Measurements from ENCODE around the gene KRTAP10-1.

KRTAP10-1 gene

GRCh38 chr21:44518686-44519085, 21.3 kb downstream of the KRTAP10-1 start:
- H3K9me3 ChIP-seq (ENCODE audit: control insufficient read depth in 2 of 2, low read length in 2 of 2): no peaks in the 10 kb centered on the region
- no peak overlapping the region for H3K4me3 ChIP-seq (ENCODE audit: low read length in 2 of 2)
- no peak overlapping the region for H3K27ac ChIP-seq (ENCODE audit: low read length)
- H3K36me3 ChIP-seq (ENCODE audit: control insufficient read depth in 2 of 2, insufficient read depth in 2 of 2, low read length in 2 of 2): no peaks in the 10 kb centered on the region
- H3K27me3 ChIP-seq (ENCODE audit: control insufficient read depth in 1 of 2, insufficient read depth in 2 of 2, low read length in 2 of 2): peaks cover 0 to 2% of the 10 kb centered on the region in 2 donors
- no peak overlapping the region for H3K9ac ChIP-seq (ENCODE audit: low read length in 2 of 2)
- H3K4me1 ChIP-seq (ENCODE audit: control insufficient read depth, insufficient read depth, low read length): no peaks in the 10 kb centered on the region

- Histone ChIP-seq H3K4me1 (ENCODE audit: control insufficient read depth, insufficient read depth, low read length) (no peaks in the 10 kb centered on the region), H3K27ac (ENCODE audit: low read length) (no peak overlapping the region), H3K36me3 (ENCODE audit: control insufficient read depth in 2 of 2, insufficient read depth in 2 of 2, low read length in 2 of 2) (no peaks in the 10 kb centered on the region), H3K27me3 (ENCODE audit: control insufficient read depth in 1 of 2, insufficient read depth in 2 of 2, low read length in 2 of 2) (no peaks in the 10 kb centered on the region), H3K4me3 (ENCODE audit: low read length in 2 of 2) (no peak overlapping the region), H3K9ac (ENCODE audit: low read length in 2 of 2) (no peak overlapping the region), H3K9me3 (ENCODE audit: control insufficient read depth in 2 of 2, low read length in 2 of 2) (no peaks in the 10 kb centered on the region)
Measured at GRCh38 chr21:44517175-44517899, 22.7 kb downstream of the KRTAP10-1 start.

GRCh38 chr21:44516828-44517174, 23.2 kb downstream of the KRTAP10-1 start:
- no peak overlapping the region for H3K9ac ChIP-seq (ENCODE audit: low read length in 2 of 2)

GRCh38 chr21:44516342-44516741, 23.7 kb downstream of the KRTAP10-1 start:
- Histone ChIP-seq H3K4me1 (ENCODE audit: control insufficient read depth, insufficient read depth, low read length) (no peaks in the 10 kb centered on the region), H3K9ac (ENCODE audit: low read length in 2 of 2) (no peak overlapping the region)

More at GRCh38 chr21:44516828-44517174, 23.2 kb downstream of the KRTAP10-1 start:
- Histone ChIP-seq H3K27ac (ENCODE audit: low read length) (no peak overlapping the region), H3K4me3 (ENCODE audit: low read length in 2 of 2) (no peak overlapping the region), H3K9me3 (ENCODE audit: control insufficient read depth in 2 of 2, low read length in 2 of 2) (no peaks in the 10 kb centered on the region), H3K4me1 (ENCODE audit: control insufficient read depth, insufficient read depth, low read length) (no peaks in the 10 kb centered on the region), H3K27me3 (ENCODE audit: control insufficient read depth in 1 of 2, insufficient read depth in 2 of 2, low read length in 2 of 2) (no peaks in the 10 kb centered on the region), H3K36me3 (ENCODE audit: control insufficient read depth in 2 of 2, insufficient read depth in 2 of 2, low read length in 2 of 2) (no peaks in the 10 kb centered on the region)

GRCh38 chr21:44515359-44516165, 24.4 kb downstream of the KRTAP10-1 start:
- H3K27ac ChIP-seq (ENCODE audit: low read length): no peak overlapping the region
- no peak overlapping the region for H3K4me3 ChIP-seq (ENCODE audit: low read length in 2 of 2)
- no peak overlapping the region for H3K9ac ChIP-seq (ENCODE audit: low read length in 2 of 2)
- peaks cover 1% of the 10 kb centered on the region for H3K4me1 ChIP-seq (ENCODE audit: control insufficient read depth, insufficient read depth, low read length)
- H3K36me3 ChIP-seq (ENCODE audit: control insufficient read depth in 2 of 2, insufficient read depth in 2 of 2, low read length in 2 of 2): no peaks in the 10 kb centered on the region
- peaks cover 4 to 5% of the 10 kb centered on the region in 2 donors for H3K27me3 ChIP-seq (ENCODE audit: control insufficient read depth in 1 of 2, insufficient read depth in 2 of 2, low read length in 2 of 2)
- no peaks in the 10 kb centered on the region for H3K9me3 ChIP-seq (ENCODE audit: control insufficient read depth in 2 of 2, low read length in 2 of 2)

More at GRCh38 chr21:44516342-44516741, 23.7 kb downstream of the KRTAP10-1 start:
- no peak overlapping the region for H3K4me3 ChIP-seq (ENCODE audit: low read length in 2 of 2)
- peaks cover 0 to 2% of the 10 kb centered on the region in 2 donors for H3K27me3 ChIP-seq (ENCODE audit: control insufficient read depth in 1 of 2, insufficient read depth in 2 of 2, low read length in 2 of 2)
- H3K9me3 ChIP-seq (ENCODE audit: control insufficient read depth in 2 of 2, low read length in 2 of 2): no peaks in the 10 kb centered on the region
- H3K27ac ChIP-seq (ENCODE audit: low read length): no peak overlapping the region
- H3K36me3 ChIP-seq (ENCODE audit: control insufficient read depth in 2 of 2, insufficient read depth in 2 of 2, low read length in 2 of 2): no peaks in the 10 kb centered on the region

GRCh38 chr21:44514746-44515358, 25.1 kb downstream of the KRTAP10-1 start:
- no peaks in the 10 kb centered on the region for H3K9me3 ChIP-seq (ENCODE audit: control insufficient read depth in 2 of 2, low read length in 2 of 2)
- no peaks in the 10 kb centered on the region for H3K36me3 ChIP-seq (ENCODE audit: control insufficient read depth in 2 of 2, insufficient read depth in 2 of 2, low read length in 2 of 2)
- no peak overlapping the region for H3K27ac ChIP-seq (ENCODE audit: low read length)
- peaks cover 7 to 11% of the 10 kb centered on the region in 2 donors for H3K27me3 ChIP-seq (ENCODE audit: control insufficient read depth in 1 of 2, insufficient read depth in 2 of 2, low read length in 2 of 2)
- H3K4me3 ChIP-seq (ENCODE audit: low read length in 2 of 2): no peak overlapping the region
- no peak overlapping the region for H3K9ac ChIP-seq (ENCODE audit: low read length in 2 of 2)
- H3K4me1 ChIP-seq (ENCODE audit: control insufficient read depth, insufficient read depth, low read length): peaks cover 5% of the 10 kb centered on the region

- Histone ChIP-seq H3K4me3 (ENCODE audit: low read length in 2 of 2) (no peak overlapping the region), H3K9me3 (ENCODE audit: control insufficient read depth in 2 of 2, low read length in 2 of 2) (no peaks in the 10 kb centered on the region)
Measured at GRCh38 chr21:44514218-44514520, 25.8 kb downstream of the KRTAP10-1 start.

GRCh38 chr21:44513389-44514217, 26.4 kb downstream of the KRTAP10-1 start:
- no peak overlapping the region for H3K9ac ChIP-seq (ENCODE audit: low read length in 2 of 2)

More at GRCh38 chr21:44514218-44514520, 25.8 kb downstream of the KRTAP10-1 start:
- Histone ChIP-seq H3K9ac (ENCODE audit: low read length in 2 of 2) (no peak overlapping the region), H3K27ac (ENCODE audit: low read length) (no peak overlapping the region), H3K4me1 (ENCODE audit: control insufficient read depth, insufficient read depth, low read length) (peaks cover 5% of the 10 kb centered on the region), H3K27me3 (ENCODE audit: control insufficient read depth in 1 of 2, insufficient read depth in 2 of 2, low read length in 2 of 2) (peaks cover 12 to 16% of the 10 kb centered on the region in 2 donors), H3K36me3 (ENCODE audit: control insufficient read depth in 2 of 2, insufficient read depth in 2 of 2, low read length in 2 of 2) (no peaks in the 10 kb centered on the region)

GRCh38 chr21:44512496-44513388, 27.3 kb downstream of the KRTAP10-1 start:
- H3K27me3 ChIP-seq (ENCODE audit: control insufficient read depth in 1 of 2, insufficient read depth in 2 of 2, low read length in 2 of 2): peaks cover 20 to 21% of the 10 kb centered on the region in 2 donors
- no peaks in the 10 kb centered on the region for H3K9me3 ChIP-seq (ENCODE audit: control insufficient read depth in 2 of 2, low read length in 2 of 2)
- no peak overlapping the region for H3K9ac ChIP-seq (ENCODE audit: low read length in 2 of 2)
- H3K4me1 ChIP-seq (ENCODE audit: control insufficient read depth, insufficient read depth, low read length): peaks cover 5% of the 10 kb centered on the region
- H3K27ac ChIP-seq (ENCODE audit: low read length): no peak overlapping the region
- no peak overlapping the region for H3K4me3 ChIP-seq (ENCODE audit: low read length in 2 of 2)
- H3K36me3 ChIP-seq (ENCODE audit: control insufficient read depth in 2 of 2, insufficient read depth in 2 of 2, low read length in 2 of 2): no peaks in the 10 kb centered on the region

More at GRCh38 chr21:44513389-44514217, 26.4 kb downstream of the KRTAP10-1 start:
- Histone ChIP-seq H3K36me3 (ENCODE audit: control insufficient read depth in 2 of 2, insufficient read depth in 2 of 2, low read length in 2 of 2) (no peaks in the 10 kb centered on the region), H3K27me3 (ENCODE audit: control insufficient read depth in 1 of 2, insufficient read depth in 2 of 2, low read length in 2 of 2) (peaks cover 16 to 17% of the 10 kb centered on the region in 2 donors), H3K9me3 (ENCODE audit: control insufficient read depth in 2 of 2, low read length in 2 of 2) (no peaks in the 10 kb centered on the region), H3K4me3 (ENCODE audit: low read length in 2 of 2) (no peak overlapping the region), H3K4me1 (ENCODE audit: control insufficient read depth, insufficient read depth, low read length) (peaks cover 5% of the 10 kb centered on the region), H3K27ac (ENCODE audit: low read length) (no peak overlapping the region)

Measured in stomach smooth muscle (tissue), 2 donors.